ENCODE data around the gene CPED1.
"Not testable (repeated sequence)": the region's sequence is repeated elsewhere in the genome, so short reads cannot be mapped to it uniquely, and the experiment has no call there.

The CPED1 gene

DNA sequence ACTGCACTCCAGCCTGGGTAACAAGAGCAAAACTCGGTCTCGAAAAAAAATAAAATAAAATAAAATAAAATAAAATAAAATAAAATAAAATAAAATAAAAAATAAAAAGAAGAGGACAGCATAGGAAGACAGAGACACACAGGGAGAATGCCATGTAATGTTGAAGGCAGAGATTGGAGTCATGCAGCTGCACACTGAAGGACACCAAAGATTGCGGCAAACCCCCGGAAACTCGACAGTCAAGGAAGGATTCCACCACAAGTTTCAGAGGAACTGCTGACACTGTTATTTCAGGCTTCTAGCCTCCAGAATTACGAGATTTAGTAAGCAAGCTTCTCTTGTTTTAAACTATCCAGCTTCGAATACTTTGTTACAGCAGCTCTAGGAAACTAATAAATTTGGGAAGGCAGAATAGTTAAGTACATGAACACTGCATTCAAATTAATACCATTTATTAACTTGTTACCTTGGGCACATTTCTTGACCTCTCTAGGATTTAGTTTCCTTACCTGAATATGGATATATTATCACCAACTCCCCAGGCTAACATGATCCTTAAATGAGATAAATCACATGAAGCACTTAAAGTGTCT, 9.5 kb downstream of the CPED1 start:
- no peak for DNase-seq

DNA sequence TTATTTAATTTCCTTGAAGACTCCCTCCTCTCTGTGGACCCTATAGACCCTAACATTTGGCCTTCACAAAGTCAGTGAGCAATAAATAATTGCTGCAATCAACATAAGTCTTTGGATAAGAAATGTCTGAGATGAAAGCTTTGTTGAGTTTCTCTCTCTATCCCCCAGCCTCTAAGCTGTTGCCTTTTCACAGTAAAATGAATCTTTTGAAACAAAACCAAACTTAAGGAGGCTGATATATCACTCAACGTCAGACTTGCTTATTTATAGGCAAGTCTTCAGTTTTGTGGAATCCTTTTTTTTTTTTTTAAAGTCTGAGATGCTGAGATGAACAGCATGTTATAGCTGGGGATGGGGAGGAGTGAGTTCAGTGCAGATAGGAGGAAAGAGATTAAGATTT, 10.0 kb downstream of the CPED1 start:
- DNase-seq = no peak

DNA sequence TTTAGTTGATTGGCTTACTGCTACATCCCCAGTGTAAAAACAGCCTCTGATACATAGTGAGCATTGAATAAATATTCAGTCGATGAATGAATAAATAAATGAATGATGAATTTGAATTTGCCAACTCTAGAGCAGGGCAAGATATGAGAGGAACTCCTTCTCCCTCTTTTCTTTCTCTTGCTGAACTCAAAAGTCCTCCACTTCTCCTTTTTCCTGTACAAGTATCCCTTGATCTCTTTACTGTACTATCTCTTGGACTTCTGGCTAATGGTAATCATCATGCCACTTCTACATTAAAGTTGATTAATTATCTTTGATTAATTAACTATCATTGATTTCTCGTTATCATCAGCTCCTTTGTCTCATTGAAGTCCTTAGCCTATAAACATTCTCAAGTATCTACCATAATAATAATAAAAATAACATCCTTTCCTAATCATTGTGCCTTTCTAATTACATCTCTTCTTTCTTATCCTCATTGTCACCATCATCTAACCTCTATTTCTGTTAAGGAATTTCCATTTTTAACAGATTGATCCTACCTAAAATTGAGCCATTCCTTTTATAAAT, 10.6 kb downstream of the CPED1 start:
- no peak for DNase-seq

DNA sequence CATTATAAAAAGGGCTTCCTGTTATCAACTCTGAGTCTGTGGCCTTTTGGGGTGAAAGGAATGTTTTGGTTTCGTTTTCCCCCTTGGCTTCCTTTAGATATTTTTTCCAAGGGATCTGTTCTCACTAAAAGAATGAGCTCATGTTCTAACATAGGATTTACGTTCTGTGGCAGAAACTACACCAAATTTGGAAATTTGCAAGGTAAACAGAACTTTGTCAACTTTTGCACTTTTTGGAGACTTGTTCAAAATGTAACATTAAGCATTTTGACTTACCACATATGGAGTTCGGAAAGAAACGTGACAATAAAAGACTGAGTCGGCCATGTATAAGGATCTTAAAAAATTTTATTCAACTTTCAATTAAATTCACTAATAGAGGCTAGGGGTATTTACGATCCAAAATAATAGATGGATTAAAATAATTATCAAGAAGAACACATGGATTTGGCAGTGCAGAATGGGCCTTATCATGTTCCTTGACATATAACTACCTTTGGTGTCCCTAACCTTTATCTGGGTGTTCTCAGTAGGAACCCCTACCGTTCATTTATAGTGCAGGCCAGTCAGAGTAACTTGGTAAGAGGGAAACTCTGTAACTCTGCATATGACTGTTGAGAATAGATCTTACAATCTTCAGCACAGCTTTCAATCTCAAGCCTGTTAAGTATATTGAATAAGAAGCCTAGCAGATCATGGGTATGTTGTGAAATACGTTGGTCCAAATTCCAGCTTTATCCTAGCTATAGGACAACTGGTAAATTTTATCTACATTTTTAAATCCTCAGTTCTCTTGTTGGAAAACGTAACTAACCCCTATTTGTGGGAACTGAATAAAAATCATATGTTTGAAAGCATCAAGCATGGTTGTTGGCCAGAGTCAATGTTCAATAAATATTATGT, 11.8 kb downstream of the CPED1 start:
- DNase-seq = no peak

DNA sequence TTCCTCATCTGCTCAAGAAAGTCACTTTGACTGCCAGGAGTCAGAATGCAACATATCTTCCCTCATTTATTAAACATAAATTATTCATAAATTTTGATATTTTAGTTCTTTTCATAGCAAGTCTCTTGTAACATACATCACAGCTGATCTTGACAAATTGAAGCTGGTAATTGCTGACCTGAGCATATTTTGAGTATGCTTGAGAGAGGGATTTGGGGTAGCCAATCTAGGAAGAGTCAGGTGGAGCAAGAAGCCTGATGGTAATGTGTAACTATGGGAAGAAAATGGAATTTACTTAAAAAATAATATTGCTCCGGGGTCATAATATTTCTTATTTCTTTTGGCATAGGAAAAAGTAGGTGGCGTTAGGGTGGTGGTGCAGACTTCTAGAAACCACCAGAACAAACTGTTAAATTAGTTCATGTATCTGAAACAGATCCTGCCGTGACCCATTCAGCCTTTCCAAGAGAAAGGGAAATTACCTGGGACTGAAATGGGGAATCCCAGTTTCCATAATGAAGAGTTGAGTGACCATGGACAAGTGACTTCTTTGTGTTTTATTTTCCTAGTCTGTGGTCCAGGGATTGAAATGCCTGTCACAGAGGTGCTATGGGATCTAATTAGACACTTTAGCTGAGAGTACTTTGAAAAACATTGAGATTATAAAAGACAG, 12.9 kb downstream of the CPED1 start:
- DNase-seq = no peak

DNA sequence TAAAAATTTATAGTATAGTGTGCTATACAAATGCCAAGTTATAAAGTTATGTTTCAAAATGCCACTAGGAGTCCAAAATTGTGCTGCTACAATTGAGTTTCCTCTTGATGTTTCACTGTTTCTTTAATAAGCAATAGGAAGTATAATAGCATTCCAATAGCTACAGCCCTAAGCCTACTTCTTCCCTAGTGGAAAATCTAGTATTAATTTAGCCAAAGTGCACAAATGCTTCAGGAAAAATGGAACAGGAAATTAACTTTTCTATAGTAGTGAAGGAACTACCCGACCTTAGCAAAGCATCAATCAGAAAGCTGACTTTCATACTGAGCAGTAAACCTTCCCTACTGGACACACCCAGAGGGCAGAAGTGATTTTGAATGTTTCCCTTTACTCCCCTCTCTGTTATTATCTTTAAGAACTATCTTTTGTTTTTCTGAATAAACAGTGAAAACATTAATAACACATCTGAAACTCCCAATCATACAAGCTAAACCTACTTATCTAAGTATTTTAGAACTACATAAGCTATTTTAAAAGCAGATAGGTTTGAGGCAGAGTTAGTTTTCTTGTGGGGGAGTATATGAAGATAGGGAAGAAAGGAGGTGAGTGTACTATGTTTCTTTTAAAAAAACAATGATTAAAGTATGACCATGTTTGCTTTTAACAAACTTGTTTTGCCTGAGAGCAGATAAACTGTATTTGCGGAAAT, 13.7 kb downstream of the CPED1 start:
- DNase-seq = no peak

DNA sequence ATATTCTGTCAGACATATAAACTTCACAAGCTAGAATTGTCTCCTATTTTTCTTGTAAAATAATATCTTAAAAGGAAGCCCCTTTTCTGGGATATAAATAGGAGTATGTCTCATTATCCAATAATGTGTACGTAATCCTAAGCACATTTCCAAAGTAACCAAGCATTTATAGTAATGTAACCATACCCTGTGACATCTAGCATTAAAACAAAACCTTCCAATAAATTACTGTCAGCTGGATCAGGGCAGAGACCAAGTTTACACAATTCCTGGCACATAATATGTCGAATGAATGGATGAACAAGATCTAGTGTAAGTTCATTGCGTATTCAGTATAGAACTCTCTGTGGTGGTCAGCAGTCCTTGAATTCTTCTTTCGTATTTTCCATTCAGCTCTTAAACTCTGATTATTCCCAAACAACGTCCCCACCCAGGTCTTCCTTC, 14.3 kb downstream of the CPED1 start:
- no peak for DNase-seq

DNA sequence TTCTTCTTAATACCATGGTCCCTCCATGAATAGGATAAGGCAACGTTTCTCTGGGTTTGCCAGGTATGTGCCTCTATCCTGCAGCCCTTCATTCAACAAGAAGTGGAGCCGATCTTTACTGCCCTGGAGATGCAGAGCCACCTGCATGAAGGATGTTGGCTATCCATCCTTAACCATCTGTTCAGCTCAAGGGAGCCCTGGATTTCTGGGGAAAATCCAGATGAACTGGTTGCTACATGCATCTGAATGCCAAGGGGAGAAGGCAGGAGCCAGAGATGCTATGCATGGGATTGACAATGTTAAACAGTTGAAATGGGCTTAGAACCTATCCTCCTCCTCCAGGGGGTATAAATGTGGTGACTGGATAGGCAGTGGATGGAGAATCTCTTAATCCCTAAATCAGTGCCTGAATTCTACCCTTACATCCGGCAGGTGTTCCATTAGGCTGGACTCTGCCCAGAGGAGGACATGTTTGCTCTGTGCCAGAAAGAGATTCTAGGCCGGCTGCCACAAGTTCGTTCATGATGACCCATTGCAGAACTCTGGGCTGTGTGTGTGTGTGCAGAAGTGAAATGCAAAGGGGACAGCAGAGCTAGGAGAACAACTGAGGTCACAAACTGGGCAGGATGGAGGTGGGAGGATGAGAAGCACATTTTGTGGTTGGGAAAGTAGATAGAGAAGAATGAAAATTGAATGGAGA, 15.6 kb downstream of the CPED1 start:
- peak; percentile 14 for DNase-seq

DNA sequence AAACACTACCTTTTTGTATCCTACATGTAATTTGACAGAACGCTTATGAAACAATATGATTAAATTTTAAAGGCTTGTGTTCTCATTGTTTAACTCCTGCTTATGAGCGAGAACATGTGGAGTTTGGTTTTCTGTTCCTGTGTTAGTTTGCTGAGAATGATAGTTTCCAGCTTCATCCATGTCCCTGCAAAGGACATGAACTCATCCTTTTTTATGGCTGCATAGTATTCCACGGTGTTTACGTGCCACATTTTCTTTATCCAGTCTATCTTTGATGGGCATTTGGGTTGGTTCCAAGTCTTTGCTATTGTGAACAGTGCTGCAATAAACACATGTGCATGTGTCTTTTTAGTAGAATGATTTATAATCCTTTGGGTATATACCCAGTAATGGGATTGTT, 16.5 kb downstream of the CPED1 start:
- not testable (repeated sequence) for DNase-seq

DNA sequence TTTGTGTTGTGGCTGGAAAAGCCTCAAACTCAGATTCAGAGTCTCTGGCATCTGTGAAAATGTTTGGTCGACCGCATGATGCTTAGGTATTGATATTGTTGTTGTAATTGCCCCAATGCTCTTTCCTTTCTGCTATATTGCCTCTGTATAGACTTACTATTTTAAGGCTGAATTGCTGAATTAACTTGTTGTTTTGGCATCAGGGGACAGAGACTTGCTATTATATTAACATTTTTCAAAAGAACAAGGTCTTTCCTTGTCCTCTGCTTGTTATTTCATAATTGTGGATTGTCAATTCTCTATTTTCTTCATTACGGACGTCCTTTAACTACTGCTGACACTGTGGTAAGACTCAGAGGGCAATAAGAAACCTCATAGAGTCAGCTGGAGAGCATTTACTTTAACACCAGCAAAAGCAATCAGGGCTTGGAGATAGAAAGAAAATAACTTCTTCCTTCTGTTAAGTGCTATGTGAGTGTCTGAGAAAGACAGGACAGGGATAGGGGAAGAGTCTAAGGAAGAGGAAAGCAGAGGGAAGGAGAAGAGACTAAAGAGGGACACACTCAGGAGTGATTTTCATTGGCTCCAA, 17.6 kb downstream of the CPED1 start:
- DNase-seq = no peak

DNA sequence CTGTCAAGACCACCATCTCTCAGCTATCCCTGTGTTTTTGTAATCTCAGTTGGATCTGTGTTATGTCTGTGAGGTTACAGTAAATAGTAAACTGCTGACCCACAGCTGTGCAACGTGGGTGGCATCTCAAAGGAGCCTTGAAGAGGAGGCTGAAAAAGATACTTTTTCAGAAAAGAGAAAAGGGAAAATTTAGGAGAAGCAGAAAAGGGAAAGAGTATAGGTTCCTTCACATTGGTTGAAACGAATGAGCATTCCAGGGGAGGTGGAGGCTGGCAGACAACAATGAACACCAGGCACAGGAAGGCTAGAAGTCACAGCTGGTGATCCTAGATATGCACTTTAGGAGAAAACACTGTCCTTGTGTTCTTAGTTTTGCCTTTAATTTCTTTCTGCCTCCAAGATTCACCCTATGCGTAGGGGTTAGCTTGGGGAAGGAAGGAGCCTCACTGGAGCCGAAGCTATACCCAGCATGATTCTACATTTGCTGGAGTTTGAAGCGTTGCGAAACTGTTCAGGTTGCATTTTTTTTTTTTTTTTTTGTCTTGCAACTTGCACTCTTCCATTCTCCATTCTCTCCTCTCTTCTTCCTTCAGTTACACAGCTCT, 18.3 kb downstream of the CPED1 start:
- no peak for DNase-seq

DNA sequence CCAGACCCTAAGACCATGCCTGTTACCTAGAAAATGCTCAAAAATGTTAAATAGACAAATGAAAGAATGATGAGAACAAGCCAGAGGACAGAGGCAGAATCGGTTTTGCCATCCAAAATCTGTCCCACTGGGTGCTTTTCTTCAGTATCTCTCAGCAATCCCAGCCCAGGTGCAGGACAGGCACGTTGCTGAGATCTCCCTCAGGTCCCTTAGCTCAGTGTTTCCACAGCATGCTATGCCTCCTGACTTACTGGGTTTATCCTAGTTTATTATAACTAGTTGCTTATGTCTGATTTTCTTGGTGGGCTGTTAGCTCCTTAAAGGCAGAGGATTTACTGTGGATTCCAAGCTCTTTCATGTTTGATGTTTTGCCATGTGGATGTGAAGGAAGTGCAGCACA, 20.3 kb downstream of the CPED1 start:
- no peak for DNase-seq

DNA sequence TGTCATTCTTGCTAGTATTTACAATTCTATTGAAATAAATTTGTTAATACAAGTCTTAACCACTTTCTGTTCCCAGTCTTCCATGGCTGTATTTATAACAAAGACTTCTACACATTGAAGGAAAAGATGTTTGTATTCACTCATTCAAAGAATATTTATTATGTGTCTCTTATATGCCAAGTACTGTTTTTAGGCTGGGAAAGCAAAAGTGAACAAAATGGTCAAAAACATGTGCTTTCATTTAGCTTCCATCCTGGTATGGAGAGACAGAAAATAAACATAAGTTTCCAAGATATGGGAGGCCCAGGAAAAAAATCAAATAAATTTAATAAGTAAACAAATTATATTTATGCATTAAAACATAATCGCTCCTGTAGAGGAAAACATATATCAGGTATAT, 22.9 kb downstream of the CPED1 start:
- no peak for DNase-seq

DNA sequence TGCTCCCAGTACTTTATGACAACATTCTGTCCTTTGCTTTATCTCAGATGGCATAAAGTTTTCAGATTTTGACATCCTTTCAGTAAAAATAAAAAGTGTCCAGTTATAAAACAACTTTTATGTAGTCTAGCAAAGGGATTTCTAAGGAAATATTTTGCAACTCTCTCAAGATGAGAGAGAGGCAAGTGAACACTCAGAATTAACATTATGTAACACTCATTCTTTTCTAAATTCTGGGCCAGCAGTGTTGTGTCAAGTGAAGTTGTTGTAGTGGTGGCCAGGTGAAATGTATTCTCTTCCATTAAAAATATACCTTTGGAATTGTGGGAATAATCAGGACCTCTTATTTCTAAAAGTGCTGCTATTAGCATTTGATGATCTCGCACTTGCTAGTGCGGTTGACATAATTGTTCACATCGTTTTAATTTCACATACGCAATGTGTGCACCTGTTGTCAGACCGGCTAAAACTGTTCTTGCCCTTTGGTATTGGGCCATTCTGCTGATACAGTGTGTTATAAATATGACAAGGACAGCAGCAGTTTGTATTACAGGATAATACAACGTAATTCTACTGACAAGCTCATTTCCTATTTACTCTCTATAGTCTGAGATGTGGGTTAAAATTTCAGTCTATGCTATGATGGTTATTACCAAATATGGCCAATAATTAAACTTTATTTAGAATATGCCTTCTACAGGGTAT, 23.8 kb downstream of the CPED1 start:
- no peak for DNase-seq

DNA sequence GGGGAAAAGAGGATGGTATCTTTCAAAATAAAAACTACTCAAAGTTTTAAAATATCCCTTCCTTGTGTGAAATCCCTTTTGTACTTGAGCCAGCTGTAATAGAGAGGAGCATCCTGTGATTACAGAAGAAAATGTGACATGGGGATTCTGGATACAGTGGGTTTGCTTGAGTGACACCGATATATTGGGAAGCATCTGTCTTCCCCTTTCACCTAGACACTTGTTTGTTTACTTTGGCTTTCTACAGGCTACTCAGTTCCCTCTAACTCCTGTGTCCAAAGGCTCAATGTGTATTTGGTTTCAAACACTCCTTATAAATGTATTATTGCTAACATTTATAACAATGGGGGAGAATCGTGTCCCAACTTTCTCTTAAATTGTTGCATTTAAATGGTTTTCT, 24.4 kb downstream of the CPED1 start:
- no peak for DNase-seq

DNA sequence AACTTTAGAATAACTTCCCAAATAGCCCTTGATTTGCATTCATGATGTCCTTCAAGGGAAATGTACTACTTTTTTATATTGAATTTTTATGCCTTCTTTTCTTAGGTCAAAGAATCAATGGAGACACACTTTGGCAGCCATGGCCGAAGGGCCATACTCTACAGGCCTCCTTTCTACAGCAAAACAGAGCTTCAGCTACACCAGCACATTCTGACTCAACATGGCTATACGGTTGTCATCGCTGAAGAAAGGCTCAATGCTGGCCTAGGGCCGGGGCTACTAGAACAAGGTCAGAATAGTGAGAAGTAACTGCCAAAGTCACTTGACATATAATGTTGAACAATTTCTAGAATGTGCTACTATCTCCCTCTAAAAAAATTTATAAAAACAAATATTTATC, 27.0 kb downstream of the CPED1 start:
- no peak for DNase-seq

DNA sequence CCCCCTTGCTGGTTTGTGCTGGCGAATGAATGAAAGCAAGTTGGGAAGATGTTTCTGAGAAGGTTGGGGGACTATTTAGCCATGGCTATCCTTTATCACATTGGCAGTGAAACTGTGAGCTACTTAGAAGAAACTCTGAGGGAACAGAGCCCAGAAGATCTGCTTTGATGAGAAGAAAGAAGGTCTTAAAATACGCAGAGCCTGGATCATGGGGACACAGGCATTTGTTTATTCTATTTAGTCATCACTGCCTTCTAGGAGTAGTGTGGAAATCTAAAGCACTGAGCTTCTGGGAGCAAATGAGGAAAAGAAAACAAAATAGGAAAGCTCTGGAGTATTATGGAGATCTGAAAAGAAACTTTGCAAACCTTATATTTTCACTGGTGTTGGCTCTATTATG, 28.5 kb downstream of the CPED1 start:
- no peak for DNase-seq

DNA sequence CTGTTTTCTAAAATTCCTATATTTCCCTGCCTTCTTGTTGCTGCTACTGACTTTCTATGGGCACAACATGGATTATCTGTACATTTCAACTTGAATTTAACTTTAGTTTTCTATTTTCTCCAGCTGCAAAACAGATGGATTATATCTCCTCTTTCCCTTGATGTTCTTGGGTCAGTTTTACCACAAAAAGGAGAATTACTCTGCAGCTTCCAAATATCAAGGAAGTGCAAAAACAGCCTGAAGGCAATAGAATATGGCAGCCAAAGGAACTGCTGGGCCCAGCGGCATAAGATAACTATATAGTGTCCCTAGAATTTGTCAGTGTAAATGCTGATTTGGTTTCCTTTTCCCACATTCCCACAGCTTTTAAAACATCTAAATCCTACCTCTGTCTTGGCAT, 29.1 kb downstream of the CPED1 start:
- no peak for DNase-seq

DNA sequence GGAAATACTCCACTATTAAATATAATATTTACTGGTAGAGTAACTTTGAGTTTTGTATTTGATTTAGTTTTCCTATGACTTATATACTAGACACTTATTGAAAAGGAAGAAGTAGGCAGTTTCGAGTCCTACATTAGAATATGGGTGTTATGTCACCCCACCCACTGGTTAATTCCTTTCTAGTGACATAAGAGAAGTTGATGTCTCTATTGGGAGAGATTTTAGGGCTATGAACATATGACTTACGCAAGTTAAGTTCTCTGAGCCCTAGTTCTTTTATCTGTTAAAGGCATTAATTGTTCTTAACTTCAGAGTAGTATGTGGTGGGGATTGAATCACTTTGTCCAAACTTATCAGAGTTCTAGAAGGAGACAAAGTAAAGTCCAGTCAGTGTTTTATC, 30.5 kb downstream of the CPED1 start:
- no peak for DNase-seq

DNA sequence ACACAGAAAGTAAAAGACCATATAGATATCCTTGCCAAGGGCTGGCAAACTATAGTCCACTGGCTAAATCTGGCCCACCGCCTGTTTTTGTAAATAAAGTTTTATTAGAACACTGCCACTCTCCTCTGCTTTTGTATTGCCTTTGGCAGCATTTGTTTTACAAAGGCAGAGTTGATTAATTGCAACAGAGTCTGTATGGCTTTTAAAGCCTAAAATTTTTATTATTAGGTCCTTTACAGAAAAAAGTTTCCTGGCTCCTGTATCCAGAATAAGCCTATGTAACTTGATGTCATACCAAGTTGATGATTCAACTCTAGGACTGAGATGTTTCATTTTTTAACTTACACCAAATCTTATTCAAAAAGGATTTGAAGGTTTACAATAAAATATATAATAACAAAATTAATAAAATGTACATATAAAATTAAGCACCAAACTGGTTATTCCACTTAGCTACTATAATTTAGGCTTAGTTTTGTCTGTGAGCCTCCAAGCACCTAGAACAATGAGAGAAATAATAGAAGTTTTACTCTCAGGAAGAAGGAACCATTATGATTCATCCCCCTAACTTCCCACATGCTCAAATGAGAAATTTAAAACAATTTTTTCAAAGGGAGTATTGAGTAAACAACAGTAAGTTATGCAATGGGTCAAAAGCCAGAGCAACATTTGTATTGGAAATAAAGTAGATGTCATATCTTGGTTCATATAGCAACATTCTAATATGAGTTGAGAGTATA, 31.9 kb downstream of the CPED1 start:
- no peak for DNase-seq
